HepG2 (cell line): Measurements from ENCODE around the gene CALU. TPM values are rescaled to one million over a fixed set of nuclear protein-coding genes. Genes with fewer than 3 reads are reported as not detected.

Experiments
- ATAC-seq: fragments of 200-7000 bp; cut with Tn5 transposase; 3 replicates; pipeline ENCODE4 v1.9.1; 2020; ENCODE audit warnings: mild to moderate bottlenecking, moderate library complexity
- BruUV-seq: library from RNA; stranded (reverse); fragments of 400-500 nt; replicated peaks from 2 replicates; lab custom pipeline; 2021; lab: Mats Ljungman, UMichigan
- CTCF ChIA-PET: fragments of 300-600 bp; formaldehyde crosslinking; extraction: SDS; loops from one replicate; lab custom pipeline; 2021; ENCODE audit warnings: low total read pairs, inconsistent platforms, low intra/inter-chr PET ratio; lab: Yijun Ruan, JAX
- POLR2A ChIA-PET: fragments of 350-600 bp; sonication (Branson Sonifier 250); formaldehyde crosslinking; loops from one replicate; lab custom pipeline; 2020; ENCODE audit warnings: antibody characterized with exemption, inconsistent platforms; lab: Yijun Ruan, JAX
- DNase-seq: peaks from one replicate; pipeline ENCODE4 v3.0.0-alpha.2; 2015; ENCODE audit warnings: low spot score
- FAIRE-seq: peaks from 3 replicates; lab custom pipeline; 2011; peaks lifted over from hg19 to GRCh38; lab: Jason Lieb, UNC
- H2AFZ ChIP-seq: one replicate; pipeline ENCODE4 v1.6.1; 2011; ENCODE audit warnings: low read length, inconsistent platforms
- H3K27ac ChIP-seq: fragments of 300-600 bp; 3 replicates; pipeline ENCODE4 v1.8.0; 2011; ENCODE audit warnings: mixed run types, mild to moderate bottlenecking, mixed read lengths, low read length, inconsistent platforms; ENCODE audit not compliant: insufficient read depth; ENCODE audit errors: extremely low read length
- H3K27me3 ChIP-seq, 2 experiments: fragments of 200-600 bp in 1 of 2; 2 replicates in 1 of 2; 3 replicates in 1 of 2; pipeline versions ENCODE4 v1.6.0 to v1.8.0; 2011; ENCODE audit warnings: low read length in 2 of 2, mild to moderate bottlenecking in 2 of 2, moderate library complexity in 2 of 2, inconsistent platforms in 1 of 2; ENCODE audit not compliant: insufficient read depth in 2 of 2, control insufficient read depth in 1 of 2
- H3K36me3 ChIP-seq, 2 experiments: fragments of 200-600 bp in 1 of 2; replicated peaks in 1 of 2; 2 replicates in 1 of 2; 3 replicates in 1 of 2; pipeline versions ENCODE4 v1.5.1 to v1.8.0; 2011; ENCODE audit warnings: low read length in 2 of 2, inconsistent platforms in 1 of 2; ENCODE audit not compliant: insufficient read depth in 2 of 2, control insufficient read depth in 1 of 2
- H3K4me1 ChIP-seq: 2 replicates; pipeline ENCODE4 v1.5.1; 2012; ENCODE audit warnings: low read length, inconsistent platforms; ENCODE audit not compliant: insufficient read depth
- H3K4me2 ChIP-seq: 2 replicates; pipeline ENCODE4 v1.6.0; 2011; ENCODE audit warnings: low read depth, low read length, inconsistent platforms
- H3K4me3 ChIP-seq, 3 experiments: fragments of 200-600 bp in 1 of 3; sonication (generic), shearing (Covaris generic) in 1 of 3; replicated peaks in 1 of 3; 2 replicates each; pipeline ENCODE4 v1.5.1; 2011 to 2016; ENCODE audit warnings: low read length in 3 of 3, inconsistent platforms in 2 of 3, low read depth in 2 of 3, mild to moderate bottlenecking in 2 of 3, control low read depth in 1 of 3, mixed read lengths in 1 of 3; ENCODE audit not compliant: insufficient read depth in 1 of 3
- H3K79me2 ChIP-seq: one replicate; pipeline ENCODE4 v1.6.1; 2011; ENCODE audit warnings: low read length, inconsistent platforms; ENCODE audit not compliant: insufficient read depth
- H3K9ac ChIP-seq: 2 replicates; pipeline ENCODE4 v1.6.0; 2011; ENCODE audit warnings: mild to moderate bottlenecking, low read depth, low read length, inconsistent platforms; ENCODE audit not compliant: insufficient read depth
- H3K9me3 ChIP-seq: 2 replicates; pipeline ENCODE4 v1.5.1; 2012; ENCODE audit warnings: mild to moderate bottlenecking, low read length
- H4K20me1 ChIP-seq: 2 replicates; pipeline ENCODE4 v1.6.0; 2011; ENCODE audit warnings: inconsistent platforms, mild to moderate bottlenecking, low read length, moderate library complexity; ENCODE audit not compliant: insufficient read depth
- ATAD3A ChIP-seq: sonication (generic); formaldehyde crosslinking; IDR thresholded peaks from 2 replicates; pipeline ENCODE4 v1.4.0; 2020; ENCODE audit warnings: missing genetic modification reagents
- BCL6 ChIP-seq: IDR thresholded peaks from 2 replicates; pipeline ENCODE4 v1.6.1; 2016; ENCODE audit warnings: missing genetic modification reagents, missing compliant biosample characterization
- FLYWCH1 ChIP-seq: sonication (generic); formaldehyde crosslinking; IDR thresholded peaks from 2 replicates; pipeline ENCODE4 v1.8.1; 2023; ENCODE audit warnings: mild to moderate bottlenecking, missing genetic modification reagents
- GATAD1 ChIP-seq: IDR thresholded peaks from 2 replicates; pipeline ENCODE4 v1.6.1; 2016; ENCODE audit warnings: missing genetic modification reagents, missing compliant biosample characterization
- GFI1 ChIP-seq: sonication (generic); formaldehyde crosslinking; IDR thresholded peaks from 2 replicates; pipeline ENCODE4 v1.5.0; 2020; ENCODE audit warnings: missing genetic modification reagents, mild to moderate bottlenecking, borderline replicate concordance
- KLF6 ChIP-seq: IDR thresholded peaks from 2 replicates; pipeline ENCODE4 v1.8.0; 2016; ENCODE audit warnings: missing biosample characterization, missing genetic modification reagents
- KMT2B ChIP-seq: IDR thresholded peaks from 2 replicates; pipeline ENCODE4 v1.6.1; 2016; ENCODE audit warnings: missing genetic modification reagents, missing compliant biosample characterization
- MED1 ChIP-seq: sonication (generic); formaldehyde crosslinking; IDR thresholded peaks from 2 replicates; pipeline ENCODE4 v1.4.0; 2020; ENCODE audit warnings: missing genetic modification reagents
- PLRG1 ChIP-seq: fragments of 450-650 bp; conservative IDR thresholded peaks from 2 replicates; pipeline ENCODE4 v1.6.1; 2016
- RBAK ChIP-seq: sonication (generic); formaldehyde crosslinking; IDR thresholded peaks from 2 replicates; pipeline ENCODE4 v1.5.1; 2020; ENCODE audit warnings: mild to moderate bottlenecking, missing genetic modification reagents
- RFXAP ChIP-seq: sonication (generic); formaldehyde crosslinking; IDR thresholded peaks from 2 replicates; pipeline ENCODE4 v1.4.0; 2020; ENCODE audit warnings: missing genetic modification reagents, borderline replicate concordance
- SNAPC2 ChIP-seq: sonication (generic); formaldehyde crosslinking; IDR thresholded peaks from 2 replicates; pipeline ENCODE4 v1.8.1; 2022; ENCODE audit warnings: mild to moderate bottlenecking, missing genetic modification reagents
- TEAD2 ChIP-seq: sonication (generic); formaldehyde crosslinking; IDR thresholded peaks from 2 replicates; pipeline ENCODE4 v1.9.0; 2021; ENCODE audit warnings: missing genetic modification reagents
- TOE1 ChIP-seq: sonication (generic); formaldehyde crosslinking; IDR thresholded peaks from 2 replicates; pipeline ENCODE4 v1.4.0; 2020; ENCODE audit warnings: mild to moderate bottlenecking, missing genetic modification reagents
- ZNF768 ChIP-seq: sonication (generic); formaldehyde crosslinking; IDR thresholded peaks from 2 replicates; pipeline ENCODE4 v1.4.0; 2020; ENCODE audit warnings: missing genetic modification reagents
- ZNF775 ChIP-seq: sonication (generic); formaldehyde crosslinking; IDR thresholded peaks from 2 replicates; pipeline ENCODE4 v1.4.0; 2020; ENCODE audit warnings: missing genetic modification reagents, mild to moderate bottlenecking, moderate library complexity, borderline replicate concordance
- ZSCAN12 ChIP-seq: sonication (generic); formaldehyde crosslinking; IDR thresholded peaks from 2 replicates; pipeline ENCODE4 v1.9.0; 2021; ENCODE audit warnings: mild to moderate bottlenecking, missing genetic modification reagents
- WGBS: methylation state at CpG from one replicate; pipeline ENCODE4 v1.1.6; 2017; ENCODE audit warnings: low lambda C conversion rate; 5-methylcytosine and 5-hydroxymethylcytosine counted together
- in situ Hi-C: cut with HindIII; loops from 2 replicates; pipeline ENCODE4 v1.10.0; 2017; ENCODE audit warnings: low pct_unique_long_range_greater_than_20kb; ENCODE audit not compliant: extremely low pct_ligation_motif_present
- intact Hi-C: fragments of 100-400 bp; cut with micrococcal nuclease; formaldehyde crosslinking; loops from one replicate; pipeline ENCODE4 v1.10.0; 2022; ENCODE audit not compliant: unreplicated experiment
- polyA plus RNA-seq, 8 experiments: library from polyadenylated mRNA; depleted of rRNA in 3 of 8; stranded (reverse) in 7 of 8; unstranded in 1 of 8; fragments of >200 nt; fragmentation: Illumina TruSeq in 4 of 8; extraction: Trizol in 4 of 8; gene quantifications; 2 replicates each; pipeline versions ENCODE4 v1.2.1 to v1.2.3, GENCODE V29; 2011 to 2016; ENCODE audit warnings: low read depth in 4 of 8, missing spikeins in 1 of 8, mixed read lengths in 1 of 8; ENCODE audit not compliant: insufficient read depth in 1 of 8
- total RNA-seq, 5 experiments: library from RNA; depleted of rRNA; stranded (reverse); fragments of >200 nt; fragmentation: Illumina TruSeq; extraction: Trizol; gene quantifications; 2 replicates each; pipeline ENCODE4 v1.2.3, GENCODE V29; 2016; ENCODE audit warnings: low read depth in 1 of 5
- TF ChIP-seq, protein P1 (sequence below): sonication (generic); formaldehyde crosslinking; IDR thresholded peaks from 2 replicates; pipeline ENCODE4 v1.4.0; 2020; ENCODE audit warnings: mild to moderate bottlenecking, missing genetic modification reagents

The CALU gene
- total and polyA plus RNA-seq, 2 of the 13 experiments (the other 11 are each of a cell fraction or from before 2014, with no cell fraction given) = 198 to 252 TPM

- TF ChIP-seq ZNF775 (CRISPR knock-in tag) = no peak
- TF ChIP-seq TOE1 (CRISPR knock-in tag) = no peak
- TF ChIP-seq ZSCAN12 (CRISPR knock-in tag) = no peak
- TF ChIP-seq BCL6 (CRISPR knock-in tag) = peak; percentile 29; the same call in 1 of the 2 replicates
These were observed 52.2 kb downstream of the CALU start, which contains the start of gene CCDC136 (continued) for GRCh38 chr7:128791121-128791971.

DNA sequence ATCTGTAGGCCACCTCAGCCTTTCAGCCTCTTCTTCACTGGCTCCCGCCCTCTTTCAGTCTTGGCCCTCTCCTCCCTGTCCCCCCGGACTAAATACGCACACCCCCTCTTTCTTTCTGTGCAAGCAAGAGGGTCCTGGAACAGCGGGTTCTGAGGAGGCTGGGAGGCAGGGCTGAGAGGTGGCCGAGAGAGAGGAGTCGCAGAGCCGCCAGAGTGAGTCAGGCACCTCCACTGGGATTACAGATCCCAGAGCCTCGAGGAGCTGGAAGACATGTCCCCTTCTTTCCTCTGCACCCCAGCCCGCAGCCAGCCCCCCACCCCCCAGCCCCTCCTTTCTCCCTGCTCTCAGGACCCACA is 52.8 kb downstream of the CALU start:
- Histone ChIP-seq H3K27ac (no peak overlapping the region), H3K9me3 (no peaks in the 10 kb centered on the region), H3K27me3 (peaks cover 7 to 32% of the 10 kb centered on the region in 2 experiments; a peak in 4 of 5 replicates), H3K36me3 (no peaks in the 10 kb centered on the region), H3K4me1 (peaks cover 17% of the 10 kb centered on the region), H4K20me1 (no peaks in the 10 kb centered on the region), H3K9ac (0 out of 2 replicates have a peak overlapping the region, but pooled peaks have one; percentile 22), H3K4me3 (peak overlapping the region; percentile 59 to 79 (median 65); a peak in 4 of 6 replicates), H3K4me2 (peak overlapping the region; percentile 94), H2AFZ (no peak overlapping the region), H3K79me2 (no peaks in the 10 kb centered on the region)
- in situ Hi-C loops = loop anchor here (5.0 kb wide), 1 partner anchor 90 kb away; no protein-coding TSS in a partner anchor
- 39% methylated on average over 9 of the region's 9 CpGs for WGBS
- intact Hi-C loops = no loop called here
- ChIA-PET POLR2A (no interaction called here), CTCF (no interaction called here)
- TF ChIP-seq, protein P1, sequence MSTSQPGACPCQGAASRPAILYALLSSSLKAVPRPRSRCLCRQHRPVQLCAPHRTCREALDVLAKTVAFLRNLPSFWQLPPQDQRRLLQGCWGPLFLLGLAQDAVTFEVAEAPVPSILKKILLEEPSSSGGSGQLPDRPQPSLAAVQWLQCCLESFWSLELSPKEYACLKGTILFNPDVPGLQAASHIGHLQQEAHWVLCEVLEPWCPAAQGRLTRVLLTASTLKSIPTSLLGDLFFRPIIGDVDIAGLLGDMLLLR (CRISPR knock-in tag) = no peak
- TF ChIP-seq MED1 (CRISPR knock-in tag) = no peak
- TF ChIP-seq TEAD2 (CRISPR knock-in tag) = no peak
- no peak for TF ChIP-seq GFI1 (CRISPR knock-in tag)
- no peak for TF ChIP-seq GATAD1
- no peak for TF ChIP-seq RFXAP
- no peak for TF ChIP-seq RBAK (CRISPR knock-in tag)
- no peak for TF ChIP-seq ATAD3A (CRISPR knock-in tag)
- no peak for TF ChIP-seq KLF6
- TF ChIP-seq PLRG1 = no peak
- no peak for TF ChIP-seq KMT2B
- TF ChIP-seq FLYWCH1 = no peak
- no peak for TF ChIP-seq SNAPC2 (CRISPR knock-in tag)
- no peak for TF ChIP-seq ZNF768 (CRISPR knock-in tag)
- DNase-seq = no peak
- no peak for FAIRE-seq
- ATAC-seq = peak; percentile 13; the same call in 2 of the 3 replicates
- BruUV-seq = no TSS peak
